Measurements from ENCODE around the gene SFMBT2.

The SFMBT2 gene

GRCh38 chr10:7277867-7278266 lies 133.0 kb downstream of the SFMBT2 start:
- no peak overlapping the region for H3K27ac ChIP-seq
- no peak for TF ChIP-seq CTCF (IDR thresholded peaks at IDR 0.05)
- TF ChIP-seq ZFX (IDR thresholded peaks at IDR 0.05; ENCODE audit: borderline replicate concordance), result no peak

GRCh38 chr10:7277432-7277831 lies 133.4 kb downstream of the SFMBT2 start:
- H3K27ac ChIP-seq, result no peak overlapping the region
- no peak for TF ChIP-seq ZFX (IDR thresholded peaks at IDR 0.05; ENCODE audit: borderline replicate concordance)
- no peak for TF ChIP-seq CTCF (IDR thresholded peaks at IDR 0.05)

DNA sequence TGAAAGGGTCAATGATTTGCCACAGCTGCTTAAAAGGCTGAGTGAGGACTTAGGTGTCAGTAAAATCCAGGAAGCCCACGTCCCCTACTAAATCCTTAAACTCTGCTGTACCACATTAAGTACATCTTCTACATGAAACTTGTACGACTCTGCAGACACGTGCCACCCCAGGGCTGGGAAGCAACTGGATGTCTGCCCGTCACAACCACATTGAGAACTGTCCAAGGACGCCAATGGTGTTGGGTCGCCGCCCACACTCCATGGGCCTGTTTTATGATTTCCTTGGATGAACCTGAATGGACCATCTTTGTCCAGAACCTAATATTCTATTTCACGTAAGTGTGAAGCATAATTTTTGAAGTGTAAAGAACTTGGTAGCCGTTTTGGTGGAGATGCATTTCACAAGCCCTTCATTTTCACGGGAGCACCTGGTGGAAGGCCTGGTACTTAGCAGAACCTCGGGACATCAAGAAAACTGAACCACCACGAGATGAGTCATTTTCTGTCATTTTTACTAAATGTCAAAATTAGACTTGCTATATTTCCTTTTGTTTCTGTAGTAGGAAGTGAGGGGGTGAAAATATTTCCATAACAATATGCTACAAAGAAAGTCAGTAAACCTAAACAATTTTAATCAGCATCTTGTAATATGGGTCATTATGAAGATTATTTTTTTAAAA lies 134.9 kb downstream of the SFMBT2 start:
- no peak for TF ChIP-seq ZFX (IDR thresholded peaks at IDR 0.05; ENCODE audit: borderline replicate concordance)
- no peak overlapping the region for H3K27ac ChIP-seq

DNA sequence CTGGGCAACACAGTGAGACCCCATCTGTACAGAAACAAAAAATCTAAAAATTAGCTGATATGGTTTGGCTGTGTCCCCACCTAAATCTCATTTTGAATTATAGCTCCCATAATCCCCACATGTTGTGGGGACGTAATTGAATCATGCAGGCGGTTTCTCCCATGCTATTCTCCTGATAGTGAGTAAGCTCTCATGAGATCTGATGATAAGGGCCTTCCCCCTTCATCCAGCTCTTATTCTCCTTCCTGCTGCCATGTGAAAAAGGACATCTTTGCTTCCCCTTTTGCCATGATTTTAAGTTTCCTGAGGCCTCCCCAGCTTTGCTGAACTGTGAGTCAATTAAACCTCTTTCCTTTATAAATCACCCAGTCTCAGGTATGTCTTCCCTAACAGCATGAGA lies 136.5 kb downstream of the SFMBT2 start:
- no peak overlapping the region for H3K27ac ChIP-seq
- TF ChIP-seq ZFX (IDR thresholded peaks at IDR 0.05; ENCODE audit: borderline replicate concordance), result no peak
- no peak for TF ChIP-seq CTCF (IDR thresholded peaks at IDR 0.05)

GRCh38 chr10:7272008-7272407 lies 138.8 kb downstream of the SFMBT2 start:
- TF ChIP-seq CTCF (IDR thresholded peaks at IDR 0.05), result no peak
- no peak for TF ChIP-seq ZFX (IDR thresholded peaks at IDR 0.05; ENCODE audit: borderline replicate concordance)
- H3K27ac ChIP-seq, result no peak overlapping the region

DNA sequence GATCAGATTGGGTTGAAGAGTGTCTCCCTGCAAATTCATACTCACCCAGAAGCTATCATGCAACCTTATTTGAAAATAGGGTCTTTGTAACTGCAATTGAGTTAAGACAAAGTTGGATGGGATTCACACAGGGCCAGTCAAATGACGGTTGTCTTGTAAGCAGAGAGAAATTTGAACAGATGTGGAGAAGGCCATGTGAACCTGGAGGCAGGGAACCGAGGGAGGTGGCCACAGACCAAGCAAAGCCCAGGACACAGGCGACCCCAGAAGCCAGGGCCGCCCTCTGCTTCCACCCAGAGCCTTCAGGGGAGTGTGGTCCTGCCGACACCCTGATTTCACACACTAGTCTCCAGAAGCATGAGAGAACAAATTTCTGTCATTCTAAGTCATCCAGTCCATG lies 140.8 kb downstream of the SFMBT2 start:
- no peak for TF ChIP-seq ZFX (IDR thresholded peaks at IDR 0.05; ENCODE audit: borderline replicate concordance)
- TF ChIP-seq CTCF (IDR thresholded peaks at IDR 0.05), result no peak
- no peak overlapping the region for H3K27ac ChIP-seq

GRCh38 chr10:7267142-7267541 lies 143.7 kb downstream of the SFMBT2 start:
- no peak overlapping the region for H3K27ac ChIP-seq
- TF ChIP-seq ZFX (IDR thresholded peaks at IDR 0.05; ENCODE audit: borderline replicate concordance) (no peak), CTCF (IDR thresholded peaks at IDR 0.05) (no peak)
